PC-9 (cell line): ENCODE measurements around the gene CCDC154.

ENCODE experiments used
- EZH2 ChIP-seq: fragments of 200-600 bp; sonication (generic); IDR thresholded peaks from 2 replicates; pipeline ENCODE4 v1.8.0; 2017; ENCODE audit warnings: antibody characterized with exemption, low read depth
- TF ChIP-seq, protein P1 (sequence below): fragments of 200-600 bp; sonication (generic); conservative IDR thresholded peaks from 2 replicates; pipeline ENCODE4 v1.6.1; 2017; ENCODE audit warnings: mixed run types, antibody characterized with exemption, mild to moderate bottlenecking, moderate library complexity

DNA sequence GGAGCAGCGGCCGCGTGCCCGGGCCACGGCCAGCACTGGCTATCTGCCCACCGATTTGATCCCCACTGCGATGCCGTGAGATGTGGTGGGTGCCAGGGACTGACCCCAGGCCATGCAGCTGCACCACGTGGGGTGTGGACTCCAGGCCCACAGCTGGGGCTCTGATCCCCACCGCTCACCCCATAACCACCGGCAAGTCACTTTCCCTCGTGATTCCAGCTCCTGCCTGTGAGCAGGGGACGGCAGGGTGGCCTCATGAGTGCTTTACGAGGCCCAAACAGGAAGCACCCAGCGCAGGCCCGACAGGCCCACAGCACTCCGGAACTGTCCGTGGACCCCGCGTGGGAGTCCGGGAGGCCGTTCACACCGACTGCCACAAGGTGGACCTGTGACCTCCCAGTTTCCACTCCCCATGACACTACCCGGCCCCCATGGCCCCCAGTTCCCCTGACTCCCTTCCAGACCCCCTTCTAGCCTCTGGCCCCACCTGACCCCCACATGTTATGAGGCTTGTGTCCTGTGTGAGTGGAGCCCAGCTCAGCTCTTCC, 43.8 kb upstream of the CCDC154 start:
- TF ChIP-seq, protein P1, sequence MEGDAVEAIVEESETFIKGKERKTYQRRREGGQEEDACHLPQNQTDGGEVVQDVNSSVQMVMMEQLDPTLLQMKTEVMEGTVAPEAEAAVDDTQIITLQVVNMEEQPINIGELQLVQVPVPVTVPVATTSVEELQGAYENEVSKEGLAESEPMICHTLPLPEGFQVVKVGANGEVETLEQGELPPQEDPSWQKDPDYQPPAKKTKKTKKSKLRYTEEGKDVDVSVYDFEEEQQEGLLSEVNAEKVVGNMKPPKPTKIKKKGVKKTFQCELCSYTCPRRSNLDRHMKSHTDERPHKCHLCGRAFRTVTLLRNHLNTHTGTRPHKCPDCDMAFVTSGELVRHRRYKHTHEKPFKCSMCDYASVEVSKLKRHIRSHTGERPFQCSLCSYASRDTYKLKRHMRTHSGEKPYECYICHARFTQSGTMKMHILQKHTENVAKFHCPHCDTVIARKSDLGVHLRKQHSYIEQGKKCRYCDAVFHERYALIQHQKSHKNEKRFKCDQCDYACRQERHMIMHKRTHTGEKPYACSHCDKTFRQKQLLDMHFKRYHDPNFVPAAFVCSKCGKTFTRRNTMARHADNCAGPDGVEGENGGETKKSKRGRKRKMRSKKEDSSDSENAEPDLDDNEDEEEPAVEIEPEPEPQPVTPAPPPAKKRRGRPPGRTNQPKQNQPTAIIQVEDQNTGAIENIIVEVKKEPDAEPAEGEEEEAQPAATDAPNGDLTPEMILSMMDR, result no peak
- no peak for TF ChIP-seq EZH2
